Stimulated activated CD8-positive, alpha-beta memory T cell treated with anti-CD3 and anti-CD28 coated beads, Interleukin-7, amount 100 ng/mL, for 48 hours (primary cell): ENCODE measurements around the gene ISY1.
"Not testable (repeated sequence)": the region's sequence is repeated elsewhere in the genome, so short reads cannot be mapped to it uniquely, and the experiment has no call there.

Source experiments
- DNase-seq, 2 donors: peaks; one replicate each; pipeline ENCODE4 v3.0.0-alpha.2; 2020; ENCODE audit warnings: low read depth in 1 of 2; ENCODE audit errors: extremely low read depth in 1 of 2

ISY1 gene

DNA sequence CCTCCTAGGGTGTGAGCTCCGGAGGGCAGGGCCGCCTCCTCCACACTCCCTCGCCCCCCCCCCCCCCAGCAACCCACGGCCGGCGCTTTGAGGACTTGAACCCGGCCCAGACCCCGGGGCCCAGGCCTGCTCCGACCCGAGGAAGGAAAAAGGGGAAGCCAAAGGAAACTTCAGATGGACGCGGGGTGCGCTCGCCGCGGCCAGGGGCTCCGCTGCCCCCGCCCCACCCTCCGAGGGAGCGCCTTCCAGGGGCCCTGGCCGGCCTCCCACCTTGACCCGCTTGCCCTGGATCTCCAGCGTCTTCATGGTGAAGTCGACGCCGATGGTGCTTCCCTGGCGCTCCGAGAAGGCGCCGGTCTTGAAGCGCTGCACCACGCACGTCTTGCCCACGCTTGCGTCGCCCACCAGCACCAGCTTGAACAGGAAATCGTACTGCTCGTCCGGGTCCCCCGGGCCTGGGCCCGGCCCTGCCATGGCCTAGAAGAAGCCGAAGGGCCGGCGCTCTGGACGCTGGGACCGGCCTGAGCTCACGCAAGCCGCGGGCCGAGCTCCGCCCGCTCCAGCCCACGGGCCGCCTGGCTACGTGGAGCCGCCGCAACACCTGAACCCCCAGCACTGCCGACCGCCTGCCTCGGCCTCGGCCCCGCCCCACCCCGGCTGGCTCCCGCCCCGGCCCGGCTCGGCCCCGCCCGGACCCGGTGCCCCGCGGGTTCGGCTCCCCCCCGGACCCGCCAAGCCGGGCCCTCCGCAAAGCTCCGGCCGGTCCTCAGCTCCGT, 39.7 kb downstream of the ISY1 start:
- DNase-seq, result no peak

DNA sequence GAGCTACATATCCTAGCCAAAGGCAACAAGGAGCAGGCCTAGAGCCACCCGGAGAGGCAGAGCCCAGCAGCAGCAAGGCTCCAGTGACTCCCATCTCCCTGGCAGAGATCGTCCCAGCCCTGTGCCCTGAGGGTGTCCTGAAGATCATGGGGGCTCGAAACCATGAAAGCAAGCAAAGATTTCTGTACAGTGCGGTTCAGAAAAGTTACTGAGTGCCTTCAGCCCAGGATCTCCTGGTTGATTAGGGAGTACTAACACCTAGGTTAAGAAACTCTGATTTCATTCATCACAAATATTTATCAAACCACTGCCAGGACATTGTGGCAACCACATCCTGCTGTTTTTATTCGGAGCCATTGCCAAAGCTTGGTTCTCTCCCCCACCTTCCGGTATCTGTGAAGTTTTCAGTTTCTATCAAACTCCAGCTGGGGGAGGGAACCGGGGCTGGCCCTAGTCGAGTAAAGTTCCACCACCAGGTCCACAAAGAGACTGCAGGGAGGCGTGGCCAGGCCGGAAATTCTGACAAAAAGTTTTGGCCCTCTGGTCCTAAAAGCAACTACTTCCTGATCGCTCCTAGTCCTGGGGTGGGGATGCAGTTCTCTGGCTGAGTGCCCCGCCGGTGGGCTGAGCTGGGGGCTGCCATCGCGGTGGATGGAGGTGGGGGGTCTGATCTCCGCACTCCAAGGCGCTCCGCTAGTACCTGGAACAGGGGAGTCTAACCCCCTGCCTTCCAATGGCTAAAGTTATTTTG, 40.4 kb downstream of the ISY1 start:
- DNase-seq, result peak; percentile 81 to 93

DNA sequence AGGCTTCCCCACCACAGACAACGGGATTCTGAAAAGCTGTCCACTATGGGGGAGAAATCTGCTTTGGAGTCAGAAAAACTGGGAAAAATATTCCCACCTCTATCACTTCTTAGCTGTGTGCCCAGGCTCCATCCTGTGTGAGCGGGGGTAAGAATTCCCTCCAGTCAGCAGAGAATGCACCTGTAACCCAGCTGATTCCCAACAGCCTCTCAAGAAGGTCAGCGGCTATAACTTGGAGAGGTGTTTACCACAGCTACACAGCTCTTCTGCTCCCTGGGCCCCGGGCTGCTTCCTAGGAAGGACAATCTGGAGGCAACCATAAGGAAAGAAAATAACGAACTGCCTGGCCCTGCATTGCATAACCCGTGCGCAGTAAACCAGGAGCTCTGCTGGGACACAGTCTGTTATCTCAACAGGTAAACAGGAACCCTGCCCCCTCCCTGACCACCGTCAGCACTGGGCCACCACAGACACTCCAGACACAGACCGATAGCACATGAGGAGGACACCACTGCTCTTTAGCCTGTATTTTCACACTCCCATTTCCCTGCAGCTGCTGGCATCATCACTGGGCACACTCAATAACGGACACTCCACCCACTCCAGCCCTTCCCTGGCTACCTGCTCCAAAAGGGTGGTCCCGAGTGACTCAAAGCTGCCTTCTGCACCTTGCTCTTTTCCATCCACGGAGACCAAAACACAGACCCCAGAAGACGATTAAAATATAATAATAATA, 41.3 kb downstream of the ISY1 start:
- DNase-seq, result no peak

DNA sequence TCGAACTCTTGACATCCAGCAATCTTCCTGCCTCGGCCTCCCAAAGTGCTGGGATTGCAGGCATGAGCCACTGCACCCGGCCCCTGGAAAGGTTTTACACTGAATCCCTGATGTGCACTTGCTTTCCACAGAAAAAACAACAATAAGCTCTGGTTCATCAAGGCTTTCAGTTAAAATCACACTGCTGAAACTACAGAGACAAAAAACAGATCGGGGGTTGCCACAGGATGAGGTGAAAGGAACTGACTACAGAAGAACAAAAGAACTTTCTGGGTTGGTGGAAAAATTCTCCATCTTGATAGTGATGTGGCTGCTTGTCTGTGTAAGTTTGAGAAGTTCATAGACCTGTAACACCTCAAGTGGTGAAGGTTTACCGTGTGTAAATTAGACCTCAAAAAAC, 42.1 kb downstream of the ISY1 start:
- DNase-seq, result no peak

DNA sequence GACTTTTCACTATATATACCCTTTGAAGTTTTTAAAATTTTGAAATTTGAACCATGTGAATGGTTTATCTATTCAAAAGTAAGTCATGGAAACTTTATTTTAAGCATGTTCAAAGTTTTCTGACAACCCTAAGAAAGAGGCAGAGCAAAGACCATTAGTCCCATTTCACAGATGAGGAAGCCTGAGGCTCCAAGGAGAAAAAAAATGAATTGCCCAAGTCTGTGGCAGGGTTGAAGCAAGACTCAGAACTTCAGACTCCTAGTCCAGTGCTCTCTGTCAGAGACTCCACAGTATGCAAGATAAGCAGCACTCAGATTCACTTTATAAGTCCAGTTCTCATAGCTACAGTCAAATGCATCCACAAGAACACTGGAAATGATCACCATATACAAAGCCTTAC, 43.7 kb downstream of the ISY1 start:
- no peak for DNase-seq

DNA sequence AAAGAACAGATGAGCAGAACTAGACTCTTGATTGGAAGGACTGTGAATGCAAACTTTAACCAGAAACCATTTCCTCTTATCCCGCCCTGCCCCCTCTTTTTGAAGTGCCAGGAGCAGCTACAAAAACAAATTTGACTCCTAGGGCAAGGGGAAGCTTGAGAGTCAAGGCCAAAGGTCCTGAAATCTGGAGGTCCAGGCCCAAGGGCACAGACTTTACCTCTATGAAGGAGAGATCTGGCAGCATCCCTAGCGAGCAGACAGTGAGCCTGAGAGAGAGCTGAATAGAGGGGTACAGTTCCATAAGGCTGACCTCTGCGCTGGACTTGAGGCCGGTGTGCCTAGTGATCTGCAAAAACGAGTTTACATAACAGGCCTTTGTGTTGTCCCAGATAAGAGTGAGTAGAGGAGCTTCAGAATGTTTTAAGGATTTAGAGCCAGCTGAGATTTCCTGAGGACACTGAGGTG, 44.3 kb downstream of the ISY1 start:
- DNase-seq, result no peak

DNA sequence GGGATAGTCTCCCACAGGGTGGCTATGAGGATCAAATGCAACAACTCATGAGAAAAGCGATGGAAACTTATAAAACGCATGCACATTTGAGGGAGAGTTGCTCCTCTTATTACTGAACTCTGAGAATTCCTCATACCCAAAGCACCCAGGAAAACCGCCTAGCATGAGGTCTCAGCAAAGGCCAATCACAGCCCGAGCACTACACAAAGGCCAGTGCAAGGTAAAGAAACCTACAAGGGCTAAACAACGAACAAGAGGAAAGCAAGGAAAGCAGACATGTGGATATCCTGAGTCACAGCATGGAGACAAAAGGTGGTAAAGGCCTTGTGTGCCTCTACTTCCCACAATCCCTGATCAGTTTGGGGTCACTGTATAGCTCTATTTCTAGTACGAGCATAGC, 46.4 kb downstream of the ISY1 start:
- DNase-seq, result no peak

DNA sequence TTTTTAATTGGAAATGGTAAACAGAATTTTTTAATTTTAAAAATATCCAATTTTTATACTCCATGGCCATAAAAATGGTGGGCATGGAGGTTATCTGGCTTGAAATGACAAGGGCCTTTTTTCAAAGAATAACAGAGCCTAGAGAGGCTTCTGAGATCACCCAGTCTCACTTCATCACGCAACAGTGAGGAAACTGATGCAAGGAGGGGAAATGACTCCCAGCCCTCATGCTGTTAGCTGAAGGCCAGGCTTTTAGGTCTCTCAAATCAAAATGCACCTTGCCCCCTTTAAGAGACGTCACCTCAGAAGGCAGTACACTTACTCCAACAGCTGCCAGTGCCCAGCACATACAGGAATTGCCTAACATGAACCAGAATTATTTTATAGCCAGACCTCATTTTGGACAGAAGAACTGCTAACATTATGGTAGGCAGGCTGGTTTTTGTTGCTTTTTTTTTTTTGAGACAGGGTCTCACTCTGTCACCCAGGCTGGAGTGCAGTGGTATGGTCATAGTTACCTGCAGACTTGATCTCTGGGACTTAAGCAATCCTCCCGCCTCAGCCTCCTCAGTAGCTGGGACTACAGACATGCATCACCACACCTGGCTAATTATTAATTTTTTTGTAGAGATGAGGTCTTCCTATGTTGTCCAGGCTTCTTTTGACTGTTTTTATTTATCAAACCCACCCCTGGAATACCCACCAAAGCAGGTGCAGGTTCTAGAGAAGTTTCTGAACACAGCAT, 48.4 kb downstream of the ISY1 start:
- DNase-seq, result peak in 1 of 2 donors; percentile 66

DNA sequence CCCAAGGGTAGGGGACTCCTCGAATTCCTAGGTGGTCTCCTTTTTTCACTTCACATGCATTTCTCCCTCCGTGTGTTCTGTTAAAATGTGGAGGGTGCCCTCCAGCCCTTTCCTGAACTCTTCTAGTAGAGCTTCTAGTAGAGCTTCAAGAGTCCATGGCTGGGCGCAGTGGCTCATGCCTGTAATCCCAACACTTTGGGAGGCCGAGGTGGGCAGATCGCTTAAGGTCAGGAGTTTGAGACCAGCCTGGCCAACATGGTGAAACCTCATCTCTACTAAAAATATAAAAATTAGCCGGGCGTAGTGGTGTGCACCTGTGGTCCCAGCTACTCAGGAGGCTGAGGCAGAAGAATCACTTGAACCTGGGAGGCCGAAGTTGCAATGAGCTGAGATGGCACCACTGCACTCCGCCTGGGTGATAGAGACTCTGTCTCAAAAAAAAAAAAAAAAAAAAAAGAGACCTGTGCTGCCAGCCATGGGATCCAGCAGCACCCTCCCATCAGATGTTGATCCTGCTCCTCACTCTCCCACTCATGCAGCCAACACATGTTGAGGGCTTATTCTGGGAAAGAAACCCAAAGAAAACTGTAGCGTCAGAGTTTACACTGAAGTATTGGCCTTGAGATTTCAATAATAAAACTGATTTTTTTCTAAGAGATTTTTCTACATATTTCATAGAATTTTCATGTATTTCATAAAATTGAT, 49.6 kb downstream of the ISY1 start:
- not testable (repeated sequence) for DNase-seq

DNA sequence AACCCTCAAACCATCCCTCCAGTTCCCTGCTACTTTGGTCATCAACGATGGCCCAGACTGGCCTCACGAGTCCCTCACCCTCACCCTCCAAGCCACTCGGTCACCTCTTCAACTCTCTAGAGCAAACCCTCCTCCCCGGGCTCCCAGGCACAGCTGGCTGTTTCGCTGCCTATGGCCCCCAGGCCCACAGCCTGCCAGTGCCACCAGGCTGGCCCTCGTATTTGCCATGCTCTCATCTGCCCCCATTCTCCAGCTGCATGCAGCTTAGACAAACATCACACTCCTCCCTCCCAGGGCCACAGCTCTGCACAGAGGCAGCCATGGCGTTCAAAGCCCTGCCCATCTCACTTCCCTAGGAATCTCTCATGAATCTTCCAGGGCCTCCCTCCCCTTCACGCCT, 53.1 kb downstream of the ISY1 start:
- no peak for DNase-seq

DNA sequence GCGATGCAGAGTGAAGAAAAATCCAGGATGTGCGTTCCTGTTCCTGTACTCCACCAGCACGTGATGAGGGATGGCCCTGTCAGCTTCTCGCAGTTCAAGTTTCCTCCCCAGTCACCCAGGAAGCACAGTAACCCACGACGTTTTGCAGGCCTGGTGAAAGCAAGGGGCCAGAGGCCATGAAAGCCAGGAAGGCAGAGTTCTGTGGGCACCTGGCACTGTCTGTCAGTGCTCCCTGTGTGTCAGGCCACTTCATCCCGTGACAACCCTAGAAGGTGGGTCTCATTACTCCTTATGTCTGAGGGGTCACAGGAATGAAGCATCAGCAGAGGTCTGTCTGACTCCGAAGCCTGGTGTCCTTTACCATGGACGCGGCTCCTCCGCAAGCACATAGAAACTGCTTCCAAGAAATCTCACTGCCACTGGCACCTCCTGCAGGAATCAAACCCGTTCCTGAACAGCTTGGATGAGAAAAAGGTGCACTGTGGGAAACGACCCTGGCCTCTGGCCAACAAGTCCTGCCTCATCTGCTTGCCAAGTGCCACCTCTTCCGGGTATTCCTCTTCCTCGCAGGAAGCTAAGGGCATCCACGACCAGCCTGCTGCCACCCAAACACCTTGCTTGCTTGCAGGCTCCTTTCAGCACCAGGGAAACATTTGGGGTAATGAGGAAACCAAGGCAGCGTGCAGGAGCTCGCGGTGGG, 53.8 kb downstream of the ISY1 start:
- no peak for DNase-seq

DNA sequence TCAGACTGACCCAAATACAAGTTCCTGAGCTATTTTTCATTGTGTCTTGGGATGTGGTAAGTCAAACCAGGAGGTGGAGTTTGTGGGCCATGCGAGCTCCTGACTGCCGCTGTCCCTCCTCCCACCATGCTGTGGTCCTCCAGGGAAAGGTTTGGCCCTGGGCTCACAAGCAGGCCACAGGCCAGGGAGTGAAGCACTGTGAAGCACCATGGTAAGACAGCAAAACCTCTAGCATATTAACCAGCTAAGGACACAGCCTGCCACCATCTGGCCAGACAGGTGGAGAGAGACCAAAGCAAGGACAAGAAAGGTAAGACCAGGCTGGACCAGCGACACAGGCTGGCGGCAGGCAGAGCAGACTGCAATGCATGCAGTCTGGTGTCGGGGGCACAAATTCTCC, 54.5 kb downstream of the ISY1 start:
- DNase-seq, result no peak

DNA sequence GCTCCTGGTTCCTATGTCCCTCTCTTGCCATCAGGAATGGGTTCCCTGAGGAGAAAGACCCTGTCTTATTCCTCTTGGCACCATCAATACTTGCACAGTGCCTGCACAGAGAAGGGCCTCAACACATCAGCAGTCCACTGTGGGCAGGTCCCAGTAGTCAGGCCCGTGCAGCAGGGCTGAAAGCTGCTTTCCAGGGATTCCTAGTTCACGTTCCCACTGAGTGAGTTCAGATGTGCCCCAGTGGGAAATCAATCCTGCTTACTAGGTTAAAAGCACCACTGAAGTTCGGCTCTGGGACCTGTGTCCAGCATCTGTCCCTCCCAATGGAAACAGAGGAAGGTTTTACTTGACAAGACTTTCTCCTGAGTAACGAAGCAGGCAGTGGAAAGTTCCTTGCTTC, 55.0 kb downstream of the ISY1 start:
- DNase-seq, result no peak

DNA sequence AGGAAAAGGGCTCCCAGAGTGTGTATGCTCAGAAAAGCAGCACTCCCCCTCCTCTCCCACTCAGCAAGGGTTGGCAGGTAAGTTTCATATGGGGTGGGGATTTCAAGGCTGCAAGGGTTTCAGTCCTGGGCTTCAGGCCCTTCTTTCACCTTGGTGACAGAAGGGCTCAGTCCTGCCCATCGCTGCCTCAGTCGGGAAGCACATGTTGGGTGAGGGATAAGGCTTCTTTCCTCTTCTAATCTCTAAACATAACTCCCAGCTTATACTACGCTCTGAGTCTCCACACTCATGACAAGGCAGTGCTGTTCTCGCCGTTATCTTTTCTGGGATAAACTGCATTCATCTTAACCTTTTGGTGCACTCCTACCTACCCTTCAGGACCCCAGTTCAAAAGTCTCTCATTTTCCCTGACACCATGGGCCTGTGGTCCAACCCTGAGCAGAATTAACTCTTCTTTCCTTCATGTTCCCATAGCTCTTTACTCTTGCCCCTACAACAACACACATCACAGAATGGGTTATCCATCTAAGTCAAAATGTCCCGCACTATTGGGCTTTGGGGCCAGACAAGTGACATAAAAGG, 56.3 kb downstream of the ISY1 start:
- DNase-seq, result no peak

DNA sequence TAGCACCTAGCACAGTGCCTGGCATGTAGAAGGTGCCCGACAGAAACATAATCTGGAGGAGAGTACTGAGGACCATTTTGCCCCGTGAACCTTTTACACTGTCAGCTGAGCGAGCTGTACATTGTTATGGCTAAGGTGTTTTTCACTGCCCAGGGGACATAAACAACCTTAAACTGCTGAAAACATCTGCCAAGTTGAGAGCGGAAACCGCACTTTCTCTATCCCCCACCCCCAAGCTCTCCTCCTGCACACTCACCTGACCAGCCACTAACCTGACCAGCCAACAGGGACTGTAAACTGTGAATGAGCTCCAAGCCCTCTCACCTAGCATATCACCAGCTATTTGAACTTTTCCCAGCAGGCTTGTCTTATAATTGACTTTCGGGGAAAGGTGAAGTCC, 56.8 kb downstream of the ISY1 start:
- no peak for DNase-seq

DNA sequence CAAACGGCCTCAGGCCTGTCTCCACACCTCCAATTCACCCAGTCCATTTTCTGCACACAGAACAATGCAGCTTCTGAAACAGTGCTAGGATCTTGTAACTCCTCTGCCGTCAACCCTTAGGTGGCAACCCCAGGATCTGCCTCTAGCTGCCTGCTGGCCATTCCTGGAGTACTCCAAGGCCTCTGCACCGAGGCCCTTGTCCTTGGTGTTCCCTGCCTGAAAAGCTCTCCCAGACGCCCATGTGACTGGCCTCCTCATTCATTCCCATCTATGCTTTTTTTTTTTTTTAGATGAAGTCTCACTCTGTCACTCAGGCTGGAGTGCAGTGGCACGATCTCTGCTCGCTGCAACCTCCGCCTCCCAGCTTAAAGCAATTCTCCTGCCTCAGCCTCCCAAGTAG, 57.6 kb downstream of the ISY1 start:
- no peak for DNase-seq

DNA sequence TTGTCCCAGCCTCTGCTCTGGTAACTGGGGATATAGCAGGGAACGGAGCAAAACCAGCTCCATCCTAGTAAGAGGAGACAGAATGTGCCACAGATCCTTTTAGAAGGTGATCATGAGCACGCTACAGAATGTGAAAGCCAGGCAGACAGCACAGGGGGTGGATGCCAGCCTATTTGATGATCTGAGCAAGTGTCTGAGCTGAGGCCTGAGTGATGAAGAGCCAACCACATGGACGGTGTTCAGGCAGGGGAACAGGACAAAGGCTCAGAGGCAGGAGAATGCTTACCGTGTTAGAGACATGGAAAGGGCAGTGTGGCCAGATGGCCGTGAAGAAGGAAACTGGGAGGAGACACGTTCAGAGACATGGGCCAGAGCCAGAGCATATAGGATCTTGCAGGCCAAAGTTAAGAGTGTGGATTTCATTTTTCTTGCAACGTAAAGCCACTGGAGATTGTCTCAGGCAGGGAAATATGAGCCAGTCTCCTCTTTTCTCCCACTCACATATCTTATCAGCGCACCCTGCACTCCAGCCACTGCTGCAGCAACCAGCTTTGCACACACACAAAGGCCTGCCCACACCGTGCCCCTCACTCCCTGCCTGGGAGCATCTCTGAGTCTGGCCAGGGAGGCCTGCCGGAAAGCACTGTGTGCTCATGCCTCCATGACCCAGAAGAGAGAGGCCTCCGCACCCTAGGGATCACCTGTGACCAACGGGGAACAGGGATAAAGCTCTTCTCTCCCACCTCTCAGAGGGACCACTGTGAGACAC, 59.3 kb downstream of the ISY1 start:
- DNase-seq, result no peak

DNA sequence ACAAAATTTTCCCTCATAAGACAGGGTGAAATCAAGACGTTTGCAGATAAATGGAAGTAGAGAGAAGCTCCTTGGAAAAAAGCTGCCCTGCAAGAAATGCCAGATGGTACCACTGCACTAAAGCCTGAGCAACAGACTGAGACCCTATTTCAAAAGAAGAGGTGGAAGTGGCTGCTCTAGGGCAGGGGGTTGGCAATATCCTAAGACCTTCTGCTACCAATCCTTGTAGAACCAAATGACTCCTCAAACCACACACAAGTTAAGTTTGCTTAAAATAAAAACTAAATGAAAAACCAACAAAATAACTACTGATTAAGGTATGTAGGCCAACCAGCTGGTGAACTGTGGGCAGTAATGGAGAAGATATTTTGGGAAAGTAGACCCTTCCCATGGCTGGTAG, 60.6 kb downstream of the ISY1 start:
- no peak for DNase-seq

DNA sequence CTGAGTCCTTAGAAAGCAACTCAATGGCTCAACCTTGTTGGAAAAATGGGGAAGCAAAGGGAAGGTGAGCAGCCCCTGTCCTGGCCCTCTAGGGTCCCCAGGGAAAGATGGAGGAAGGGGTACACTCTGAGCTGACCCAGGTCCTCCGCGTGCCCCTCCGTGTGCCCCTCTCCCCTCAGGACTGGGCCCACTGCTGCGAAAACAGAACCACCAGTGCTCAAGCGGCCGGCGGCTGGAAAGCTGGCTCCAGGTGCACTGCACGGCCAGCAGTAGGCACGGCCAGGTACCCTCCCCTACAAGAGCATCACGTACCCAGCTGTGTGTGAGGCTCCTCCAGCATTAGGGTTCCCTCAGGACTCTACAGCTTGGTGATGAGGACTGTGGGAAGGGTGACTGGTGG, 65.6 kb downstream of the ISY1 start:
- DNase-seq, result no peak
